Activated CD8-positive, alpha-beta T cell treated with anti-CD3 and anti-CD28 coated beads for 36 hours (primary cell): Measurements from ENCODE around the gene ZNF334. TPM values are rescaled to one million over a fixed set of nuclear protein-coding genes. Genes with fewer than 3 reads are reported as not detected.

ENCODE experiments used
- ATAC-seq: fragments of 200-7000 bp; cut with Tn5 transposase; one replicate; pipeline ENCODE4 v1.10.0; 2021; ENCODE audit warnings: mild to moderate bottlenecking, moderate library complexity
- CTCF ChIA-PET: fragments of 350-600 bp; sonication (Branson Sonifier 250); formaldehyde crosslinking; loops from one replicate; lab custom pipeline; 2021; ENCODE audit warnings: antibody characterized with exemption; lab: Charles Lee
- POLR2A ChIA-PET: fragments of 350-600 bp; sonication (Branson Sonifier 250); formaldehyde crosslinking; loops from one replicate; lab custom pipeline; 2021; ENCODE audit warnings: antibody characterized with exemption; lab: Charles Lee
- DNase-seq: peaks from one replicate; pipeline ENCODE4 v3.0.0-alpha.2; 2020
- H3K27ac Mint-ChIP-seq: one replicate; pipeline ENCODE4 v1.8.0; 2021; ENCODE audit warnings: mild to moderate bottlenecking, mixed read lengths
- H3K27me3 Mint-ChIP-seq: one replicate; pipeline ENCODE4 v1.8.0; 2021; ENCODE audit warnings: mixed read lengths
- H3K36me3 Mint-ChIP-seq: one replicate; pipeline ENCODE4 v1.8.0; 2021; ENCODE audit warnings: low read depth, mixed read lengths
- H3K4me1 Mint-ChIP-seq: one replicate; pipeline ENCODE4 v1.8.0; 2021; ENCODE audit warnings: low read depth, mixed read lengths
- H3K4me3 Mint-ChIP-seq: one replicate; pipeline ENCODE4 v1.8.0; 2021; ENCODE audit warnings: mild to moderate bottlenecking, moderate library complexity, mixed read lengths
- H3K9me3 Mint-ChIP-seq: one replicate; pipeline ENCODE4 v1.8.0; 2021; ENCODE audit warnings: mixed read lengths
- intact Hi-C: fragments of 100-400 bp; cut with micrococcal nuclease; formaldehyde crosslinking; loops from one replicate; pipeline ENCODE4 v1.10.0; 2022
- total RNA-seq, 2 experiments: library from RNA; stranded (reverse); gene quantifications; one replicate each; pipeline ENCODE4 v1.2.3, GENCODE V29; 2021
- TF ChIP-seq, protein P1 (sequence below): fragments of 200-600 bp; IDR thresholded peaks from one replicate; pipeline ENCODE4 v1.8.0; 2022; ENCODE audit warnings: antibody characterized with exemption, mild to moderate bottlenecking

The ZNF334 gene
- total RNA-seq, 2 experiments from 2014 or later = 4.2 to 4.4 TPM

DNA sequence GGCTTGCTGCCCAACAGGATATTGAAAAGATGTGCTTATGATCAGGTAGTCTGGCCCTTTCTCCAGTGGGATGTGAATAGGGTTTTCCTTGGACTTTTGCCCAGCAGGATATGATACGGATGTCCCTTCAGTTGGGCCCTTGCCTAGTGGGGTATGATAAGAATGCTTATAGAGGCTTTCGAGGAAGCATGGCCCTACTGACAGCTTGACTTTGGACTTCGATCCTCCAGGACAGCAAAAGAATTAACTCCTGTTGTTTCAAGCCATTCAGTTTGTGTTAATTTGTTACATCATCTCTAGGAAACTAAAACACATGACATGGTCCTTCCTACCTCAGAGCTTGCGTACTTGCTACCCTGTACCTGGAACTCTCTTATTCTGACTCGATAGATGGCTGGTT lies 9.7 kb upstream of the ZNF334 start:
- POLR2A ChIA-PET = interaction anchor here (1.1 kb wide), 1 partner anchor 160 kb away, joined by 3 read pairs; no protein-coding TSS in a partner anchor
- DNase-seq = no peak

DNA sequence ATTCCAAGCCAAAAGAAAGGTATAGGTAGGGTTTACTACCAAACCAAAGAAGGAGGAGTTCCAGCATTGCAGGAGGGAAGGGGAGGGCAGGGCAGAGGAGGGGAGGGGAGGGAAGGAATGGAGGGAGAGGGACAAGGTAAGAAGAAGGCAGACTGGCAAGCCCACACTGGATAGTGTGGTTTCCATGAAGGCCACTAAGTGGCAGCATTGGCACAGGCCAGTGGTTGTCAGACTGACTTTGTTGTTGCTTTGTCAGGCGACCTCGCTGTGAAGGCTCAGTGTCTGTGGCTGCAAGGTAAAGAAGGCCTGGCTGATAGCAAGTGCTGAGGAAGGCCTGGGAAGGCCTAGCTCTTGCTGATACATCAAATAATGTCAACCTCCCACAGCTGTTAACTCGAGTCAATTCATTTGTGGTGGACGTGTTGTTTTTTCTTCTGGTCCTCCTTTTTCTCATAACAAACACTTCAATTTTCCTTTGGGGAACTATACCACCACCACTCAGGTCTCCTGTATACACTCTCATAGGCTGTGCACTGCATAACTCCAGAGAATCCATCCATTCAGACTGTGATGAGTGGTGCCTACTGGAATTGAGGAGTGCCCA lies 7.7 kb upstream of the ZNF334 start:
- ChIA-PET CTCF (interaction anchor here (0.7 to 9.1 kb wide), 8 partner anchors 10 to 835 kb away, joined by 3 to 116 read pairs (median 3); partner anchors contain the start of genes OCSTAMP and TP53RK), POLR2A (no interaction called here)
- H3K4me3 Mint-ChIP-seq = no peak overlapping the region

More for the DNA sequence above, 9.7 kb upstream of the ZNF334 start:
- TF ChIP-seq, protein P1, sequence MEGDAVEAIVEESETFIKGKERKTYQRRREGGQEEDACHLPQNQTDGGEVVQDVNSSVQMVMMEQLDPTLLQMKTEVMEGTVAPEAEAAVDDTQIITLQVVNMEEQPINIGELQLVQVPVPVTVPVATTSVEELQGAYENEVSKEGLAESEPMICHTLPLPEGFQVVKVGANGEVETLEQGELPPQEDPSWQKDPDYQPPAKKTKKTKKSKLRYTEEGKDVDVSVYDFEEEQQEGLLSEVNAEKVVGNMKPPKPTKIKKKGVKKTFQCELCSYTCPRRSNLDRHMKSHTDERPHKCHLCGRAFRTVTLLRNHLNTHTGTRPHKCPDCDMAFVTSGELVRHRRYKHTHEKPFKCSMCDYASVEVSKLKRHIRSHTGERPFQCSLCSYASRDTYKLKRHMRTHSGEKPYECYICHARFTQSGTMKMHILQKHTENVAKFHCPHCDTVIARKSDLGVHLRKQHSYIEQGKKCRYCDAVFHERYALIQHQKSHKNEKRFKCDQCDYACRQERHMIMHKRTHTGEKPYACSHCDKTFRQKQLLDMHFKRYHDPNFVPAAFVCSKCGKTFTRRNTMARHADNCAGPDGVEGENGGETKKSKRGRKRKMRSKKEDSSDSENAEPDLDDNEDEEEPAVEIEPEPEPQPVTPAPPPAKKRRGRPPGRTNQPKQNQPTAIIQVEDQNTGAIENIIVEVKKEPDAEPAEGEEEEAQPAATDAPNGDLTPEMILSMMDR = no peak
- H3K27me3 Mint-ChIP-seq = peaks cover 19% of the 10 kb centered on the region
- no peaks in the 10 kb centered on the region for H3K4me1 Mint-ChIP-seq
- no peak overlapping the region for H3K27ac Mint-ChIP-seq
- no peaks in the 10 kb centered on the region for H3K9me3 Mint-ChIP-seq
- intact Hi-C loops = no loop called here
- no peak for ATAC-seq
- CTCF ChIA-PET = interaction anchor here (1.2 to 9.1 kb wide), 4 partner anchors 10 to 162 kb away, joined by 4 to 116 read pairs (median 6); partner anchors contain the start of genes TP53RK and ZNF334
- no peaks in the 10 kb centered on the region for H3K36me3 Mint-ChIP-seq
- H3K4me3 Mint-ChIP-seq = no peak overlapping the region

DNA sequence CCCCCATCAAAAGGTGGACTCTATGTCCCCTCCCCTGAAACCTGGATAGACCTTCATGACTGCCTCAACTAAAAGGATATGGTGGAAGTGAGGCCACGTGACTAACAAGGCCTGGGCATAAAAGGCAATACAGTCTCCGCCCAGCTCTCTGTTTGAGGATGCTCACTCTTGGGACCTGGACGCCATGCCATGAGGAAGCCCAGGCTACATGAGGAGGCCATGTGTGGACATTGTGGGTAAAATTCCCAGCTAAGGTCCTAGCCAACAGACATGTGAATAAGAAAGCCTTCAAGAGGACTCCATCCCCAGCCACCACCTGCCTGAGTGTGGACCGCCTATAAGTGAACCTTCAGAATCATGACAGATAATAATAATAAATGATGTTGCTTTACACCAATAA lies 7.2 kb upstream of the ZNF334 start:
- DNase-seq (no peak), ATAC-seq (no peak)
- no peak overlapping the region for H3K4me3 Mint-ChIP-seq
- H3K4me1 Mint-ChIP-seq = no peaks in the 10 kb centered on the region
- no peaks in the 10 kb centered on the region for H3K36me3 Mint-ChIP-seq
- TF ChIP-seq, protein P1 = no peak
- H3K27me3 Mint-ChIP-seq = peaks cover 17% of the 10 kb centered on the region
- H3K9me3 Mint-ChIP-seq = no peaks in the 10 kb centered on the region
- ChIA-PET CTCF (interaction anchor here (0.7 to 9.1 kb wide), 8 partner anchors 11 to 164 kb away, joined by 3 to 116 read pairs (median 3); partner anchors contain the start of gene TP53RK), POLR2A (no interaction called here)
- intact Hi-C loops = no loop called here
- no peak overlapping the region for H3K27ac Mint-ChIP-seq

More for the DNA sequence above, 7.7 kb upstream of the ZNF334 start:
- Mint-ChIP-seq H3K27ac (no peak overlapping the region), H3K4me1 (no peaks in the 10 kb centered on the region), H3K27me3 (peaks cover 17% of the 10 kb centered on the region), H3K36me3 (no peaks in the 10 kb centered on the region), H3K9me3 (no peaks in the 10 kb centered on the region)
- TF ChIP-seq, protein P1 = peak; percentile 68
- DNase-seq = peak; percentile 68
- intact Hi-C loops = loop anchor here (1.0 kb wide), 1 partner anchor 160 kb away; no protein-coding TSS in a partner anchor
- ATAC-seq = peak; percentile 98

DNA sequence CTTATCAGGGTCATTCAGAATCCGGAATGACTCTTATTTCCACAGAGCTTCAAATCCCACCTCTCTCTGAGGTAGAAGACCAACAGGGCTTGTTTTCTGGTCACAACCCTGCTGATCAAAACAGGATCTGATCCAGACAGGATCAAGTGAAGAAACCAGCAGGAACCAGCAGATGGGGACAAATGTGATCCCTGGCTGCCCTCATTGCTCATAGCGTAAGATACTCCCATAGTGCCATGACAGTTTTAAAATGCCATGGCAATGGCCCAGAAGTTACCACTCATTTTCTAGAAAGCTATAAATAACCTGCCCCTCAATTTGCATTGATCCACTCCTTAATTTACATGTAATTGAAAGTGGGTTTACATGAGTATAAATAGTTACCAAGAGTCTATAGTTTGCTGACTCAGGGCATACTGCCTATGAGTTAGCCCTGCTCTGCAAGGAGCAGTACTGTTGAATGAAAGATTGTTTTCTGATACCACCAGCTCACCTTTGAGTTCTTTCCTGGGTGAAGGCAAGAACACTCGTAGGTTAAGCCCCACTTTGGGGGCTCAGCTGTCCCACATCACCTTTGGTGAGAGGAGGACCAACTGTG lies 6.2 kb upstream of the ZNF334 start:
- intact Hi-C loops = no loop called here
- H3K27me3 Mint-ChIP-seq = peaks cover 19% of the 10 kb centered on the region
- no peaks in the 10 kb centered on the region for H3K36me3 Mint-ChIP-seq
- CTCF ChIA-PET = interaction anchor here (1.1 to 9.1 kb wide), 6 partner anchors 10 to 165 kb away, joined by 3 to 116 read pairs (median 4); partner anchors contain the start of gene TP53RK
- no peak overlapping the region for H3K27ac Mint-ChIP-seq
- H3K4me1 Mint-ChIP-seq = no peaks in the 10 kb centered on the region
- no peak for ATAC-seq
- POLR2A ChIA-PET = no interaction called here
- H3K4me3 Mint-ChIP-seq = no peak overlapping the region
- no peak for DNase-seq
- TF ChIP-seq, protein P1 = no peak
- no peaks in the 10 kb centered on the region for H3K9me3 Mint-ChIP-seq
